Urinary bladder (tissue), 4 donors: ENCODE results near the gene MERTK. TPM values are rescaled to one million over a fixed set of nuclear protein-coding genes. Genes with fewer than 3 reads are reported as not detected.

Experiments used
- DNase-seq: peaks from one replicate; pipeline ENCODE4 v3.0.0-alpha.2; 2015; ENCODE audit errors: extremely low spot score
- H3K27ac ChIP-seq: one replicate; pipeline ENCODE4 v1.5.1; 2013; ENCODE audit warnings: low read depth, mild to moderate bottlenecking, moderate library complexity
- H3K36me3 ChIP-seq: one replicate; pipeline ENCODE4 v1.6.1; 2013; ENCODE audit warnings: mild to moderate bottlenecking, moderate library complexity; ENCODE audit not compliant: insufficient read depth
- H3K4me1 ChIP-seq: one replicate; pipeline ENCODE4 v1.6.1; 2013; ENCODE audit warnings: mild to moderate bottlenecking, moderate library complexity; ENCODE audit not compliant: insufficient read depth
- H3K4me3 ChIP-seq: one replicate; pipeline ENCODE4 v1.5.1; 2013; ENCODE audit warnings: low read depth, low read length
- WGBS: extraction: QIAGEN DNeasy Blood & Tissue Kit; methylation state at CpG from one replicate; pipeline ENCODE4 v1.1.7; 2013; 5-methylcytosine and 5-hydroxymethylcytosine counted together
- polyA plus RNA-seq: library from polyadenylated mRNA; stranded (reverse); fragments of 200-250 nt; gene quantifications from one replicate; pipeline ENCODE4 v1.2.3, GENCODE V29; 2013
- total RNA-seq: library from RNA; depleted of rRNA; stranded (reverse); fragments of >200 nt; gene quantifications from one replicate; pipeline ENCODE4 v1.2.3, GENCODE V29; 2014
- donor health status: healthy with polysubstance abuse.
- donor health status: healthy.

The MERTK gene
- total and polyA plus RNA-seq, 2 donors: 16.1 to 17.6 TPM

- H3K4me1 ChIP-seq: no peaks in the 10 kb centered on the region
- WGBS: 69% methylated on average over 5 of the region's 5 CpGs
- H3K27ac ChIP-seq: no peak overlapping the region
- no peak overlapping the region for H3K4me3 ChIP-seq
- no peaks in the 10 kb centered on the region for H3K36me3 ChIP-seq
- DNase-seq: no peak
Measured at GRCh38 chr2:112004253-112004645, 105.8 kb downstream of the MERTK start.

- Histone ChIP-seq H3K36me3 (no peaks in the 10 kb centered on the region), H3K4me1 (no peaks in the 10 kb centered on the region), H3K27ac (no peak overlapping the region), H3K4me3 (no peak overlapping the region)
- no peak for DNase-seq
- WGBS: 89% methylated on average over 5 of the region's 5 CpGs
Measured at GRCh38 chr2:112005406-112006075, 107.1 kb downstream of the MERTK start.

GRCh38 chr2:112006076-112006410 is 107.6 kb downstream of the MERTK start:
- no peak overlapping the region for H3K27ac ChIP-seq
- no peak for DNase-seq
- no peaks in the 10 kb centered on the region for H3K36me3 ChIP-seq

GRCh38 chr2:112007493-112007892 is 109.1 kb downstream of the MERTK start:
- Histone ChIP-seq H3K4me3 (no peak overlapping the region), H3K4me1 (no peaks in the 10 kb centered on the region), H3K36me3 (no peaks in the 10 kb centered on the region), H3K27ac (no peak overlapping the region)
- DNase-seq: no peak
- 95% methylated on average over 2 of the region's 2 CpGs for WGBS

More at GRCh38 chr2:112006076-112006410, 107.6 kb downstream of the MERTK start:
- Histone ChIP-seq H3K4me1 (no peaks in the 10 kb centered on the region), H3K4me3 (no peak overlapping the region)
- 58% methylated on average over 4 of the region's 4 CpGs for WGBS

GRCh38 chr2:112008910-112009485 is 110.6 kb downstream of the MERTK start:
- WGBS: 88% methylated on average over 2 of the region's 2 CpGs
- Histone ChIP-seq H3K4me3 (no peak overlapping the region), H3K4me1 (no peaks in the 10 kb centered on the region), H3K27ac (no peak overlapping the region), H3K36me3 (no peaks in the 10 kb centered on the region)
- no peak for DNase-seq

GRCh38 chr2:112010751-112011150 is 112.3 kb downstream of the MERTK start:
- 87% methylated on average over 10 of the region's 10 CpGs for WGBS
- Histone ChIP-seq H3K4me3 (no peak overlapping the region), H3K4me1 (no peaks in the 10 kb centered on the region), H3K27ac (no peak overlapping the region), H3K36me3 (no peaks in the 10 kb centered on the region)
- DNase-seq: no peak

GRCh38 chr2:112012556-112012955 is 114.1 kb downstream of the MERTK start:
- no peaks in the 10 kb centered on the region for H3K36me3 ChIP-seq
- 90% methylated on average over 5 of the region's 5 CpGs for WGBS
- DNase-seq: no peak
- no peak overlapping the region for H3K27ac ChIP-seq
- H3K4me3 ChIP-seq: no peak overlapping the region
- no peaks in the 10 kb centered on the region for H3K4me1 ChIP-seq

GRCh38 chr2:112018846-112019245 is 120.4 kb downstream of the MERTK start:
- peaks cover 1% of the 10 kb centered on the region for H3K36me3 ChIP-seq
- no peak for DNase-seq
- 82% methylated on average over 8 of the region's 8 CpGs for WGBS
- no peak overlapping the region for H3K4me3 ChIP-seq
- H3K4me1 ChIP-seq: no peaks in the 10 kb centered on the region
- H3K27ac ChIP-seq: no peak overlapping the region

- Histone ChIP-seq H3K36me3 (peaks cover 1% of the 10 kb centered on the region), H3K4me1 (no peaks in the 10 kb centered on the region), H3K27ac (no peak overlapping the region), H3K4me3 (no peak overlapping the region)
- no peak for DNase-seq
- 72% methylated on average over 4 of the region's 4 CpGs for WGBS
Measured at GRCh38 chr2:112019569-112019982, 121.2 kb downstream of the MERTK start.

- Histone ChIP-seq H3K36me3 (peaks cover 1% of the 10 kb centered on the region), H3K27ac (no peak overlapping the region), H3K4me3 (no peak overlapping the region), H3K4me1 (no peaks in the 10 kb centered on the region)
- 94% methylated on average over 3 of the region's 3 CpGs for WGBS
- DNase-seq: no peak
Measured at GRCh38 chr2:112020561-112020960, 122.2 kb downstream of the MERTK start.

- H3K4me3 ChIP-seq: no peak overlapping the region
- H3K4me1 ChIP-seq: no peaks in the 10 kb centered on the region
- H3K36me3 ChIP-seq: peaks cover 1% of the 10 kb centered on the region
- no peak for DNase-seq
- no peak overlapping the region for H3K27ac ChIP-seq
- WGBS: 93% methylated on average over 10 of the region's 10 CpGs
Measured at GRCh38 chr2:112021290-112021689, 122.9 kb downstream of the MERTK start.

- Histone ChIP-seq H3K36me3 (peaks cover 1% of the 10 kb centered on the region), H3K4me3 (no peak overlapping the region), H3K4me1 (no peaks in the 10 kb centered on the region), H3K27ac (no peak overlapping the region)
- no peak for DNase-seq
- WGBS: 89% methylated on average over 8 of the region's 8 CpGs
Measured at GRCh38 chr2:112021781-112022231, 123.4 kb downstream of the MERTK start.

GRCh38 chr2:112023707-112024106 is 125.3 kb downstream of the MERTK start:
- Histone ChIP-seq H3K36me3 (no peaks in the 10 kb centered on the region), H3K4me1 (no peaks in the 10 kb centered on the region), H3K27ac (no peak overlapping the region), H3K4me3 (no peak overlapping the region)
- 85% methylated on average over 5 of the region's 5 CpGs for WGBS
- DNase-seq: no peak

GRCh38 chr2:112024231-112024630 is 125.8 kb downstream of the MERTK start:
- Histone ChIP-seq H3K4me3 (no peak overlapping the region), H3K27ac (no peak overlapping the region), H3K4me1 (no peaks in the 10 kb centered on the region), H3K36me3 (no peaks in the 10 kb centered on the region)
- no peak for DNase-seq
- 84% methylated on average over 9 of the region's 9 CpGs for WGBS
